Neuron (in vitro differentiated cells): ENCODE measurements around the gene NCBP2L.

Experiments
- H2AFZ ChIP-seq: one replicate; pipeline ENCODE4 v1.6.1; 2013; ENCODE audit warnings: low read depth, mild to moderate bottlenecking, inconsistent platforms, low read length, moderate library complexity
- H3K27me3 ChIP-seq: one replicate; pipeline ENCODE4 v1.6.1; 2013; ENCODE audit warnings: low read length; ENCODE audit not compliant: insufficient read depth
- H3K36me3 ChIP-seq: one replicate; pipeline ENCODE4 v1.6.1; 2013; ENCODE audit warnings: low read length; ENCODE audit not compliant: insufficient read depth
- H3K4me1 ChIP-seq: one replicate; pipeline ENCODE4 v1.6.1; 2013; ENCODE audit warnings: low read length; ENCODE audit not compliant: insufficient read depth
- H3K4me3 ChIP-seq: 2 replicates; pipeline ENCODE4 v1.5.1; 2013; ENCODE audit warnings: mild to moderate bottlenecking, low read length, moderate library complexity
- H3K9me3 ChIP-seq: one replicate; pipeline ENCODE4 v1.6.1; 2013; ENCODE audit warnings: low read length

NCBP2L gene

GRCh38 chrX:107831071-107831730 lies 53.7 kb downstream of the NCBP2L start:
- H3K4me3 ChIP-seq: no peak overlapping the region
- no peak overlapping the region for H2AFZ ChIP-seq

GRCh38 chrX:107834275-107835201 lies 57.0 kb downstream of the NCBP2L start:
- Histone ChIP-seq H3K9me3 (no peaks in the 10 kb centered on the region), H3K36me3 (no peaks in the 10 kb centered on the region), H3K4me3 (no peak overlapping the region), H2AFZ (no peak overlapping the region), H3K27me3 (peaks cover 2% of the 10 kb centered on the region), H3K4me1 (peaks cover 2% of the 10 kb centered on the region)

More at GRCh38 chrX:107831071-107831730, 53.7 kb downstream of the NCBP2L start:
- H3K4me1 ChIP-seq: peaks cover 2% of the 10 kb centered on the region
- no peaks in the 10 kb centered on the region for H3K36me3 ChIP-seq
- peaks cover 17% of the 10 kb centered on the region for H3K27me3 ChIP-seq
- no peaks in the 10 kb centered on the region for H3K9me3 ChIP-seq

DNA sequence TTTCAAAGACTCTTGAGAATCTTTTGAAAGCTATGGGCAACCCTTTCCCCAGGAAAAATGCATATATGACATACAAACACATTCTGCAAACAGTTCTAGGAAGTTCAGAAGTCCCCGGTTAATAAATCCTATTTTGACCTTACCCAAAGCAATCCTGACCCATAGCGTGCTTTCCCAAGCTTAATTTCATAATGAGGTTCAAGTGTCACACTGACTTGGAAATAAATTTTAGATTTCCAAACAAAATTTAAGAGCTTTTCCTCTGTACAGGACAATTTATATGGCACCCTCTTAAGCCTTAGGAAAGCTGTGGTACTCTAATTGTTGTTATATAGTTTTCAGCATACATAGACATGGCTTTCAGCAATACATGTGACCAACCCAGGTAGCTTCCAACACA lies 59.4 kb downstream of the NCBP2L start:
- H3K4me1 ChIP-seq: no peaks in the 10 kb centered on the region
- no peaks in the 10 kb centered on the region for H3K36me3 ChIP-seq
- H2AFZ ChIP-seq: no peak overlapping the region
- H3K4me3 ChIP-seq: no peak overlapping the region
- H3K9me3 ChIP-seq: no peaks in the 10 kb centered on the region
- peaks cover 3% of the 10 kb centered on the region for H3K27me3 ChIP-seq

- peaks cover 3% of the 10 kb centered on the region for H3K27me3 ChIP-seq
- no peaks in the 10 kb centered on the region for H3K9me3 ChIP-seq
- H3K36me3 ChIP-seq: no peaks in the 10 kb centered on the region
- H3K4me1 ChIP-seq: no peaks in the 10 kb centered on the region
- H2AFZ ChIP-seq: no peak overlapping the region
- no peak overlapping the region for H3K4me3 ChIP-seq
These were observed 63.4 kb downstream of the NCBP2L start for GRCh38 chrX:107840971-107841370.

GRCh38 chrX:107842715-107843400 lies 65.3 kb downstream of the NCBP2L start:
- peaks cover 3% of the 10 kb centered on the region for H3K27me3 ChIP-seq
- no peaks in the 10 kb centered on the region for H3K36me3 ChIP-seq
- no peak overlapping the region for H2AFZ ChIP-seq

More at GRCh38 chrX:107842715-107843400, 65.3 kb downstream of the NCBP2L start:
- H3K4me1 ChIP-seq: no peaks in the 10 kb centered on the region
- H3K4me3 ChIP-seq: no peak overlapping the region
- H3K9me3 ChIP-seq: no peaks in the 10 kb centered on the region
